Mesenchymal stem cell (in vitro differentiated cells and primary cell): Measurements from ENCODE around the gene PCGF1.
A peak's percentile ranks its signal among the peaks of the same experiment; 100 is the strongest.

Source experiments
- DNase-seq: peaks from one replicate; pipeline ENCODE4 v3.0.0-alpha.2; 2013
- H2AFZ ChIP-seq: one replicate; pipeline ENCODE4 v1.6.1; 2013; ENCODE audit warnings: low read depth, mild to moderate bottlenecking, control low read depth, inconsistent platforms, low read length, moderate library complexity
- H2AK5ac ChIP-seq: 2 replicates; pipeline ENCODE4 v1.6.1; 2013; ENCODE audit warnings: low read length, moderate library complexity, mild to moderate bottlenecking, inconsistent platforms; ENCODE audit not compliant: severe bottlenecking
- H2BK120ac ChIP-seq: one replicate; pipeline ENCODE4 v1.6.1; 2013; ENCODE audit warnings: low read depth, mild to moderate bottlenecking, inconsistent platforms, low read length, moderate library complexity
- H2BK12ac ChIP-seq, 2 experiments: one replicate each; pipeline ENCODE4 v1.6.1; 2013; ENCODE audit warnings: inconsistent platforms in 2 of 2, low read length in 2 of 2, mild to moderate bottlenecking in 2 of 2, moderate library complexity in 2 of 2, control low read depth in 1 of 2
- H2BK15ac ChIP-seq: one replicate; pipeline ENCODE4 v1.6.1; 2013; ENCODE audit warnings: mild to moderate bottlenecking, low read depth, inconsistent platforms; ENCODE audit not compliant: poor library complexity, severe bottlenecking
- H2BK5ac ChIP-seq: 2 replicates; pipeline ENCODE4 v1.6.1; 2013; ENCODE audit warnings: low read depth, mild to moderate bottlenecking, low read length, control low read depth, inconsistent platforms; ENCODE audit not compliant: poor library complexity, severe bottlenecking
- H3K14ac ChIP-seq, 2 experiments: one replicate each; pipeline ENCODE4 v1.6.1; 2013; ENCODE audit warnings: inconsistent platforms in 2 of 2, low read length in 2 of 2, control low read depth in 1 of 2, mild to moderate bottlenecking in 1 of 2, moderate library complexity in 1 of 2
- H3K18ac ChIP-seq, 2 experiments: one replicate each; pipeline ENCODE4 v1.6.1; 2013; ENCODE audit warnings: inconsistent platforms in 2 of 2, low read length in 2 of 2, control low read depth in 1 of 2, low read depth in 1 of 2, mild to moderate bottlenecking in 1 of 2
- H3K23ac ChIP-seq, 2 experiments: one replicate each; pipeline ENCODE4 v1.6.1; 2013; ENCODE audit warnings: inconsistent platforms in 2 of 2, low read length in 2 of 2, mild to moderate bottlenecking in 2 of 2, moderate library complexity in 2 of 2, control low read depth in 1 of 2
- H3K27ac ChIP-seq: 2 replicates; pipeline ENCODE4 v1.5.1; 2013; ENCODE audit warnings: mild to moderate bottlenecking, moderate library complexity, low read length, control low read depth, inconsistent platforms; ENCODE audit not compliant: poor library complexity, severe bottlenecking
- H3K27me3 ChIP-seq, 2 experiments: 2 replicates each; pipeline versions ENCODE4 v1.6.1 to v1.7.0; 2013; ENCODE audit warnings: low read length in 2 of 2, mild to moderate bottlenecking in 2 of 2, moderate library complexity in 2 of 2, control low read depth in 1 of 2, inconsistent platforms in 1 of 2; ENCODE audit not compliant: control insufficient read depth in 1 of 2, insufficient read depth in 1 of 2
- H3K36me3 ChIP-seq, 2 experiments: 2 replicates each; pipeline versions ENCODE4 v1.6.1 to v1.7.0; 2013; ENCODE audit warnings: low read length in 2 of 2, control low read depth in 1 of 2, inconsistent platforms in 1 of 2, low read depth in 1 of 2, mild to moderate bottlenecking in 1 of 2; ENCODE audit not compliant: insufficient read depth in 2 of 2, control insufficient read depth in 1 of 2
- H3K4ac ChIP-seq, 2 experiments: one replicate each; pipeline ENCODE4 v1.6.1; 2013; ENCODE audit warnings: inconsistent platforms in 2 of 2, low read length in 2 of 2, mild to moderate bottlenecking in 2 of 2, moderate library complexity in 2 of 2, control low read depth in 1 of 2, low read depth in 1 of 2
- H3K4me1 ChIP-seq: 2 replicates; pipeline ENCODE4 v1.6.1; 2013; ENCODE audit warnings: low read depth, low read length, control low read depth; ENCODE audit not compliant: control insufficient read depth, insufficient read depth
- H3K4me2 ChIP-seq: 2 replicates; pipeline ENCODE4 v1.6.1; 2013; ENCODE audit warnings: low read length, mild to moderate bottlenecking, inconsistent platforms; ENCODE audit not compliant: poor library complexity, severe bottlenecking
- H3K4me3 ChIP-seq, 2 experiments: 2 replicates each; pipeline versions ENCODE4 v1.5.1 to v1.7.0; 2013; ENCODE audit warnings: low read length in 2 of 2, mild to moderate bottlenecking in 2 of 2, control low read depth in 1 of 2, low read depth in 1 of 2; ENCODE audit not compliant: insufficient read depth in 1 of 2
- H3K79me1 ChIP-seq: replicated peaks from 2 replicates; pipeline ENCODE4 v1.6.1; 2013; ENCODE audit warnings: mild to moderate bottlenecking, control low read depth, low read length, inconsistent platforms; ENCODE audit not compliant: poor library complexity, severe bottlenecking
- H3K9ac ChIP-seq: 2 replicates; pipeline ENCODE4 v1.7.0; 2013; ENCODE audit warnings: mild to moderate bottlenecking, low read length, moderate library complexity
- H3K9me3 ChIP-seq: 2 replicates; pipeline ENCODE4 v1.7.0; 2013; ENCODE audit warnings: mild to moderate bottlenecking, low read length; ENCODE audit not compliant: control insufficient read depth
- H4K8ac ChIP-seq: one replicate; pipeline ENCODE4 v1.6.1; 2013; ENCODE audit warnings: inconsistent platforms, mild to moderate bottlenecking, low read length, moderate library complexity
- H4K91ac ChIP-seq: one replicate; pipeline ENCODE4 v1.6.1; 2013; ENCODE audit warnings: mild to moderate bottlenecking, low read length, inconsistent platforms
- WGBS: methylation state at CpG from one replicate; pipeline ENCODE4 v1.1.7; 2013; ENCODE audit warnings: mixed read lengths; 5-methylcytosine and 5-hydroxymethylcytosine counted together

Gene PCGF1

GRCh38 chr2:74542978-74543377 lies 35.5 kb upstream of the PCGF1 start:
- Histone ChIP-seq H3K27ac (no peak overlapping the region), H3K9me3 (no peaks in the 10 kb centered on the region), H2AFZ (no peak overlapping the region), H4K91ac (no peak overlapping the region), H2BK12ac (no peak overlapping the region), H3K14ac (no peak overlapping the region), H3K9ac (no peak overlapping the region), H3K18ac (no peak overlapping the region), H2BK15ac (no peak overlapping the region), H2AK5ac (no peak overlapping the region), H2BK120ac (no peak overlapping the region), H3K4ac (no peak overlapping the region), H4K8ac (no peak overlapping the region), H3K27me3 (peaks cover 0 to 5% of the 10 kb centered on the region in 2 experiments), H3K36me3 (no peaks in the 10 kb centered on the region), H2BK5ac (no peak overlapping the region), H3K23ac (no peak overlapping the region), H3K4me1 (no peaks in the 10 kb centered on the region), H3K4me2 (no peak overlapping the region), H3K79me1 (no peaks in the 10 kb centered on the region), H3K4me3 (no peak overlapping the region)
- no peak for DNase-seq
- WGBS: 100% methylated on average over 1 of the region's 1 CpG

- Histone ChIP-seq H2AK5ac (no peak overlapping the region), H2BK5ac (no peak overlapping the region), H3K18ac (no peak overlapping the region), H2AFZ (no peak overlapping the region), H3K14ac (no peak overlapping the region), H3K4me3 (peak overlapping the region in 1 of 2 experiments; percentile 3), H4K91ac (no peak overlapping the region), H3K27me3 (peaks cover 0 to 5% of the 10 kb centered on the region in 2 experiments), H2BK12ac (no peak overlapping the region), H3K4ac (no peak overlapping the region), H3K4me2 (no peak overlapping the region), H3K9me3 (no peaks in the 10 kb centered on the region), H3K27ac (no peak overlapping the region), H2BK120ac (no peak overlapping the region), H3K4me1 (no peaks in the 10 kb centered on the region), H3K79me1 (no peaks in the 10 kb centered on the region), H3K9ac (peak overlapping the region; percentile 52), H3K36me3 (no peaks in the 10 kb centered on the region), H3K23ac (no peak overlapping the region), H4K8ac (no peak overlapping the region), H2BK15ac (no peak overlapping the region)
- 95% methylated on average over 5 of the region's 5 CpGs for WGBS
- DNase-seq: no peak
Measured at GRCh38 chr2:74540291-74540690, 32.8 kb upstream of the PCGF1 start.

GRCh38 chr2:74538881-74539339 lies 31.4 kb upstream of the PCGF1 start:
- DNase-seq: no peak
- no peak overlapping the region for H4K91ac ChIP-seq
- H3K79me1 ChIP-seq: no peaks in the 10 kb centered on the region
- H3K18ac ChIP-seq: no peak overlapping the region
- no peak overlapping the region for H2BK12ac ChIP-seq
- WGBS: 96% methylated on average over 7 of the region's 7 CpGs
- no peak overlapping the region for H3K14ac ChIP-seq
- H3K4me1 ChIP-seq: no peaks in the 10 kb centered on the region
- no peak overlapping the region for H3K4ac ChIP-seq
- no peak overlapping the region for H3K4me3 ChIP-seq
- no peak overlapping the region for H4K8ac ChIP-seq
- H2AK5ac ChIP-seq: no peak overlapping the region
- H2BK5ac ChIP-seq: no peak overlapping the region
- H3K27ac ChIP-seq: no peak overlapping the region
- no peak overlapping the region for H3K9ac ChIP-seq
- H3K36me3 ChIP-seq: peaks cover 4 to 7% of the 10 kb centered on the region in 2 experiments
- H3K4me2 ChIP-seq: no peak overlapping the region
- H3K23ac ChIP-seq: no peak overlapping the region
- no peak overlapping the region for H2BK15ac ChIP-seq
- no peak overlapping the region for H2BK120ac ChIP-seq
- no peak overlapping the region for H2AFZ ChIP-seq
- H3K27me3 ChIP-seq: peaks cover 0 to 5% of the 10 kb centered on the region in 2 experiments
- H3K9me3 ChIP-seq: no peaks in the 10 kb centered on the region

GRCh38 chr2:74537140-74537539 lies 29.6 kb upstream of the PCGF1 start:
- Histone ChIP-seq H3K18ac (no peak overlapping the region), H2AK5ac (no peak overlapping the region), H4K91ac (no peak overlapping the region), H2BK12ac (no peak overlapping the region), H3K4ac (no peak overlapping the region), H3K4me1 (no peaks in the 10 kb centered on the region), H3K9me3 (no peaks in the 10 kb centered on the region), H3K4me3 (no peak overlapping the region), H3K36me3 (peaks cover 19 to 21% of the 10 kb centered on the region in 2 experiments), H3K23ac (no peak overlapping the region), H3K79me1 (peaks cover 3% of the 10 kb centered on the region), H2BK120ac (no peak overlapping the region), H2BK5ac (no peak overlapping the region), H3K4me2 (no peak overlapping the region), H3K9ac (peak overlapping the region; percentile 25), H3K27me3 (peaks cover 0 to 5% of the 10 kb centered on the region in 2 experiments), H2AFZ (no peak overlapping the region), H3K14ac (no peak overlapping the region), H3K27ac (no peak overlapping the region), H2BK15ac (no peak overlapping the region), H4K8ac (no peak overlapping the region)
- WGBS: 67% methylated on average over 4 of the region's 4 CpGs
- DNase-seq: no peak
